Coronary artery (tissue), 2 donors: ENCODE data around the gene SF3B4.

Experiments used
- DNase-seq: peaks from one replicate; pipeline ENCODE4 v3.0.0-alpha.2; 2017; ENCODE audit warnings: low spot score
- H3K27ac ChIP-seq, 2 donors: fragments of 200-600 bp; sonication (generic); one replicate each; pipeline ENCODE4 v1.5.1; 2016 to 2019
- H3K4me3 ChIP-seq: fragments of 200-600 bp; sonication (generic); 2 replicates; pipeline ENCODE4 v1.5.1; 2016; ENCODE audit warnings: mild to moderate bottlenecking, moderate library complexity
- TF ChIP-seq, protein P1 (sequence below): fragments of 200-600 bp; sonication (generic); IDR thresholded peaks from one replicate; pipeline ENCODE4 v1.5.1; 2019; ENCODE audit warnings: antibody characterized with exemption

SF3B4 gene

DNA sequence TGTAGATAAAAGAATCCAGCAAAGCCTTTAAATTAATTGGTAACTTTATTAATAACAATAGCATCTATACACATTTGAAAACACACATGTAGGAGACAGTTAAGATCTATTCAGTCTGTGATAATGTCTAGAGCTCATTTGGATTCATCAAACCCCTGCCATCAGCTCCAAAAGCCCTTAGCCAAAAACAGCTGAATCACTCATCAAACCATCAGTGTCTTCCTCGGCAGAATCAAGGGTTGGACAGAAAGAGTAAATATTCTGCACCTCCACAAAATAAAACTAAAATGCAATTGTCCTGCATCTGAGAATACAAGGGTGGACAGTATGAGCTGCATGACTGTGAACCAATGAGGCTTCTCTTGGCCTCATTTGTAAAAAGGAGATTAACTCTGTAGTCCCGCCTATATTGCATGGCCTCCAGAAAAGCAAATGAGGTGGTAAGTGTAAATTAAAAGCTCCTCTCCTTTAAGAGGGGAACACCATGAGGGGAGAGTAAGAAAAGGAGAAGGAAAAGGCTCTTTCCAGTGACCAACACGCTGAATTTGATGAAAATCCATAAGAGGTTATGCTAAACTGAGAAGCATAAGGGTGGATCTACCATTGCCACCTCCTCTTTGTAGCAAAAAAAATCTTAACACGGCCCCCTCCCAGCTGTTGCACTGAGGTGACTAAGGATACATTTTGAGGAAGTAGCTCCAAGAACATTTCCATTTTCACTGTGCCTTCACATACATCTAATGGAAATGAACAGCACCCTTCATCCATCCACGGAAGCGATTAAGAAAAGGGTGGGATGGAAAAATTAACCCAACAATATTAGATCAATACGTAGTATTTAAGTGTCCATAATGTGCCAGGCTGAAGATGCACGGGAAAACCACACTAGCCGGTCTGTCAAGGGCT is 42.9 kb downstream of the SF3B4 start:
- TF ChIP-seq, protein P1, sequence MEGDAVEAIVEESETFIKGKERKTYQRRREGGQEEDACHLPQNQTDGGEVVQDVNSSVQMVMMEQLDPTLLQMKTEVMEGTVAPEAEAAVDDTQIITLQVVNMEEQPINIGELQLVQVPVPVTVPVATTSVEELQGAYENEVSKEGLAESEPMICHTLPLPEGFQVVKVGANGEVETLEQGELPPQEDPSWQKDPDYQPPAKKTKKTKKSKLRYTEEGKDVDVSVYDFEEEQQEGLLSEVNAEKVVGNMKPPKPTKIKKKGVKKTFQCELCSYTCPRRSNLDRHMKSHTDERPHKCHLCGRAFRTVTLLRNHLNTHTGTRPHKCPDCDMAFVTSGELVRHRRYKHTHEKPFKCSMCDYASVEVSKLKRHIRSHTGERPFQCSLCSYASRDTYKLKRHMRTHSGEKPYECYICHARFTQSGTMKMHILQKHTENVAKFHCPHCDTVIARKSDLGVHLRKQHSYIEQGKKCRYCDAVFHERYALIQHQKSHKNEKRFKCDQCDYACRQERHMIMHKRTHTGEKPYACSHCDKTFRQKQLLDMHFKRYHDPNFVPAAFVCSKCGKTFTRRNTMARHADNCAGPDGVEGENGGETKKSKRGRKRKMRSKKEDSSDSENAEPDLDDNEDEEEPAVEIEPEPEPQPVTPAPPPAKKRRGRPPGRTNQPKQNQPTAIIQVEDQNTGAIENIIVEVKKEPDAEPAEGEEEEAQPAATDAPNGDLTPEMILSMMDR = no peak
- H3K4me3 ChIP-seq = peak overlapping the region; percentile 81
- H3K27ac ChIP-seq = peak overlapping the region; percentile 98
- DNase-seq = no peak

DNA sequence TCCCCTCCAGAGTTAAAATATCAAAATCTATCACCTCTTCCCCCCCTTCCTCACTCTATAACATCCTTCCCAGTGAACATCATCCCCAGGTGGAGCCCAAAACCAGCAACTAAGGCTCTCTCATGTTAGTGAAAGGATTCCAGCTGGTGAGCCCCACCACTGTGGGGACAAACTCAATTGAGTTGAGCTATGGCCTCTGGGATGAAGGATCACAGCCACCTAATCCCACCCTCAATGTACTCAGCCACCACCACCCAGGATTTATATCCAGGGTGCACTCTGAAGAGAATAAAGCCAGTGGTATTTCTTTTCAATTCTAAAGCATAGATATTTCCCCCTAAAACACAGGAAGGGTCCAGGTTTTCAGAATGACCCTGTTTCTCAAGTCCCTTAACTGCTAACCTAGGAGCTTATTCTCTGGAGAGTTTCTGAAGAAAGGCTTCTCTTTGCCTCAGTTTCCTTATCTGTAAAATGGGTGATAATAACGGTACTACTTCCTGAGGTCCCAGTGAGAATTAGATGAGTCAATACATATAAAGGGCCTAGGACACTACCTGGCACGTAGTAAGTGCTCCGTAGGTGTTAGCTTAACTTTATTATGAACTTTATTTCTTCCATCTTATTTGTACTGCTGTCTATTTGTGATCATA is 43.9 kb downstream of the SF3B4 start:
- Histone ChIP-seq H3K27ac (no peak overlapping the region), H3K4me3 (no peak overlapping the region)

DNA sequence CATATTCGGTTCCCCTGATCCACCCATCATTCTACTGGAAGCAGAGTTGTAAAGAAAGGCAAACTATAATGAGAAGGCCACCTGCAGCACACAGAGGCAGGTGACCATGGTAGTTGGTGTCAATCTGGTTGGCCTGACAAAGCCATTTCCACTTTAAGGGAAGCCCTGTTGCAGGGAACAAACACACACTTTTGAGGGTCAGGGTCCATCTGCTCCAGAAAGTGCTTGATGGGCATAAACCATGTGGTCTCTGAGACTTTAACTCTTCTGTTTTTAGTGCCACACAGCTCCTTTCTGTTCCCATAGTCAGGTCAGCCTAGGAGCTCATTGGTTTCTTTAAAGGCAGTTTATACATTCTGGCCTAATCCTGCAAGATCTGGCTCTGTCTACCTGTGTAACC is 45.7 kb downstream of the SF3B4 start:
- no peak for DNase-seq
- Histone ChIP-seq H3K4me3 (no peak overlapping the region), H3K27ac (no peak overlapping the region)
- TF ChIP-seq, protein P1 = no peak

More for the DNA sequence above, 43.9 kb downstream of the SF3B4 start:
- TF ChIP-seq, protein P1 = no peak
- DNase-seq = no peak

DNA sequence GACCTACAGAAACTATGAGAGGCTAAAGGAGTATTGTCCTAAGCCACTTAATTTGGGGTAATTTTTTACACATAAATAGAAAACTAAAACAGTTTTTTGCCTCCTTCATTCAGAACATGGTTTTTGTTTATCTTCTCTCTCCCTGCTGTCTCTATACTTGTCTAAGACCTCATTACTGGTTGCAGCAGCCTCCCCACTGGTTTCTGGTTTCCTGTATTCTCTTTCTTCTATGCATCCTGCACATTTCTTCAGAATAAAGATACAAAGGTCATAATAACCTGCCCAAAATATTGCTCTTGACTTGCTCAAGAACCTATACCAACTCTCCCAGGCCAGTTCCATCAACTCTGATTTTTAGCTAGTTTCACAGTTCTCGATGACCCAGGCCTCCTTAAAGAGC is 48.0 kb downstream of the SF3B4 start:
- Histone ChIP-seq H3K4me3 (no peak overlapping the region), H3K27ac (no peak overlapping the region)
- DNase-seq = no peak
- TF ChIP-seq, protein P1 = no peak

DNA sequence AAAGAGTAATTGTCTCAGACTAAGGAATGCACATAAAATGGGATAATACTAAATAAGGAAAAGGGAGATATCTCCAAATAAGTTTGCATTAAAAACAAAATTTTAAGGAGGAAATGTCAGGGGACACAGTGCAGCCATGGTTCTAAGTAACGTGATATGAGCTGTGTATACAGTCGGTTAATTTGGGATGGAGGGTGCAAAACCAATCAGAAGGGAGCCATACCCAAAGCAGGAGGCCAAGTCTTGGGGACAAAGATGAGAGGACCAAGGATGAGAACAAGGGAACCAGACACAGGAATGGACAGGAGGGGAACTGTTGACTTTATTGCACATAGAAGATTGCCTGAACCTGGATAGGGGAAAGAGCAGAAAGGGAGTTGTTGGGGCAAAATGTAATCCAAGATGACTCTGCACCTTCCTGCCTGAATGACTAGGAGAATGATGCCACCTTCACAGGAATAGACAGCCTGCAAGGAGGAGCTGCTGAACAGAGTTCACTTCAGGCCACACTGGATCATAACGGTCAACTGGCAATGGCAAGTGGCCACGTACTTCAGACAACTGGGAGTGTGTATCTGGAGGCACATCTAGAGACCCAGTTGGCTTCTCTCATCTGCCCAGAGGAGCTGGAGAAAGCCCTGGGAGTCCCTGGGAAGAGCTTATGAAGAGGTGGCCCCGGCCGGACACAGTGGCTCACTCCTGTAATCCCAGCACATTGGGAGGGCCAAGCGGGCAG is 50.2 kb downstream of the SF3B4 start:
- DNase-seq = no peak
- TF ChIP-seq, protein P1 = no peak
- Histone ChIP-seq H3K27ac (no peak overlapping the region), H3K4me3 (no peak overlapping the region)
